Trophoblast cell (in vitro differentiated cells and primary cell): Measurements from ENCODE around the gene CRLF1.
"Not testable (repeated sequence)": the region's sequence is repeated elsewhere in the genome, so short reads cannot be mapped to it uniquely, and the experiment has no call there.

Experiments used
- DNase-seq, 2 donors: peaks; one replicate each; pipeline ENCODE4 v3.0.0-alpha.2; 2016
- H2AFZ ChIP-seq: 2 replicates; pipeline ENCODE4 v1.6.1; 2013; ENCODE audit warnings: low read length, moderate library complexity, mild to moderate bottlenecking; ENCODE audit not compliant: insufficient read depth, poor library complexity
- H2AK5ac ChIP-seq: 2 replicates; pipeline ENCODE4 v1.6.1; 2013; ENCODE audit warnings: mild to moderate bottlenecking, low read length
- H2BK120ac ChIP-seq: 2 replicates; pipeline ENCODE4 v1.6.1; 2013; ENCODE audit warnings: low read length, mild to moderate bottlenecking, moderate library complexity; ENCODE audit not compliant: insufficient read depth, poor library complexity
- H2BK12ac ChIP-seq: 2 replicates; pipeline ENCODE4 v1.6.1; 2013; ENCODE audit warnings: mild to moderate bottlenecking, low read length, moderate library complexity
- H2BK5ac ChIP-seq: 2 replicates; pipeline ENCODE4 v1.6.1; 2013; ENCODE audit warnings: low read length, low read depth, moderate library complexity, mild to moderate bottlenecking; ENCODE audit not compliant: poor library complexity
- H3K14ac ChIP-seq: 2 replicates; pipeline ENCODE4 v1.6.1; 2013; ENCODE audit warnings: mild to moderate bottlenecking, low read length
- H3K18ac ChIP-seq: 2 replicates; pipeline ENCODE4 v1.6.1; 2013; ENCODE audit warnings: mild to moderate bottlenecking, low read length
- H3K23ac ChIP-seq: 2 replicates; pipeline ENCODE4 v1.6.1; 2013; ENCODE audit warnings: low read length
- H3K27ac ChIP-seq: 2 replicates; pipeline ENCODE4 v1.5.1; 2013; ENCODE audit warnings: low read depth, mild to moderate bottlenecking, inconsistent platforms, low read length, moderate library complexity
- H3K27me3 ChIP-seq: 2 replicates; pipeline ENCODE4 v1.6.1; 2013; ENCODE audit warnings: inconsistent platforms, mild to moderate bottlenecking, low read length, moderate library complexity; ENCODE audit not compliant: insufficient read depth
- H3K36me3 ChIP-seq, 2 experiments: 1 replicate in 1 of 2; 2 replicates in 1 of 2; pipeline ENCODE4 v1.6.1; 2013; ENCODE audit warnings: low read length in 2 of 2, mild to moderate bottlenecking in 2 of 2, moderate library complexity in 1 of 2; ENCODE audit not compliant: insufficient read depth in 2 of 2, control insufficient read depth in 1 of 2
- H3K4ac ChIP-seq: 2 replicates; pipeline ENCODE4 v1.6.1; 2013; ENCODE audit warnings: low read depth, mild to moderate bottlenecking, low read length, moderate library complexity
- H3K4me1 ChIP-seq, 2 experiments: 1 replicate in 1 of 2; 2 replicates in 1 of 2; pipeline ENCODE4 v1.6.1; 2013; ENCODE audit warnings: low read length in 2 of 2, mild to moderate bottlenecking in 2 of 2, moderate library complexity in 1 of 2; ENCODE audit not compliant: insufficient read depth in 2 of 2, control insufficient read depth in 1 of 2
- H3K4me2 ChIP-seq: 2 replicates; pipeline ENCODE4 v1.6.1; 2013; ENCODE audit warnings: inconsistent platforms, mild to moderate bottlenecking, low read length, moderate library complexity
- H3K4me3 ChIP-seq: 2 replicates; pipeline ENCODE4 v1.5.1; 2013; ENCODE audit warnings: mild to moderate bottlenecking, low read depth, low read length, inconsistent platforms
- H3K79me1 ChIP-seq: one replicate; pipeline ENCODE4 v1.6.1; 2013; ENCODE audit warnings: low read length
- H3K79me2 ChIP-seq: 2 replicates; pipeline ENCODE4 v1.6.1; 2013; ENCODE audit warnings: low read length, mild to moderate bottlenecking; ENCODE audit not compliant: control insufficient read depth, insufficient read depth, poor library complexity
- H3K9ac ChIP-seq: 2 replicates; pipeline ENCODE4 v1.6.1; 2013; ENCODE audit warnings: mild to moderate bottlenecking, low read length
- H3K9me3 ChIP-seq: 2 replicates; pipeline ENCODE4 v1.6.1; 2013; ENCODE audit warnings: low read depth, mild to moderate bottlenecking, control low read depth, inconsistent platforms, low read length; ENCODE audit not compliant: insufficient read depth
- H4K12ac ChIP-seq: 2 replicates; pipeline ENCODE4 v1.6.1; 2013; ENCODE audit warnings: low read depth, mild to moderate bottlenecking, low read length, moderate library complexity
- H4K8ac ChIP-seq: 2 replicates; pipeline ENCODE4 v1.6.1; 2013; ENCODE audit warnings: low read depth, mild to moderate bottlenecking, low read length, moderate library complexity
- H4K91ac ChIP-seq: one replicate; pipeline ENCODE4 v1.6.1; 2013; ENCODE audit warnings: low read depth, mild to moderate bottlenecking, low read length, moderate library complexity
- WGBS: extraction: QIAGEN DNeasy Blood & Tissue Kit; methylation state at CpG from one replicate; pipeline ENCODE4 v1.1.7; 2013; ENCODE audit warnings: missing lambda C conversion rate; ENCODE audit not compliant: insufficient read length, insufficient coverage; ENCODE audit errors: extremely low coverage; 5-methylcytosine and 5-hydroxymethylcytosine counted together

The CRLF1 gene

GRCh38 chr19:18601875-18602274 lies 4.7 kb downstream of the CRLF1 start:
- Histone ChIP-seq H3K14ac (no peak overlapping the region), H3K9me3 (peaks cover 1% of the 10 kb centered on the region), H3K79me2 (no peaks in the 10 kb centered on the region), H2BK120ac (no peak overlapping the region), H3K23ac (no peak overlapping the region), H2BK12ac (no peak overlapping the region), H3K27ac (no peak overlapping the region), H3K79me1 (no peaks in the 10 kb centered on the region), H4K91ac (no peak overlapping the region), H3K36me3 (no peaks in the 10 kb centered on the region), H4K12ac (no peak overlapping the region), H3K9ac (no peak overlapping the region), H3K4me2 (no peak overlapping the region), H4K8ac (no peak overlapping the region), H2AK5ac (no peak overlapping the region), H3K18ac (no peak overlapping the region), H3K4me3 (no peak overlapping the region), H2AFZ (no peak overlapping the region), H3K27me3 (peaks cover 37% of the 10 kb centered on the region), H3K4me1 (peaks cover 0 to 2% of the 10 kb centered on the region in 2 experiments), H2BK5ac (no peak overlapping the region), H3K4ac (no peak overlapping the region)
- no CpG with 5 or more reads among the region's 4 CpGs for WGBS
- DNase-seq: no peak

- H2BK120ac ChIP-seq, H3K4me1 ChIP-seq, H3K79me1 ChIP-seq, H3K14ac ChIP-seq, H3K4ac ChIP-seq, H4K91ac ChIP-seq, H3K27ac ChIP-seq, H3K4me2 ChIP-seq, H2AK5ac ChIP-seq, H4K12ac ChIP-seq, DNase-seq, H3K4me3 ChIP-seq, H3K79me2 ChIP-seq, H2AFZ ChIP-seq, H3K23ac ChIP-seq, H3K9ac ChIP-seq, H2BK12ac ChIP-seq, H3K18ac ChIP-seq, H3K9me3 ChIP-seq, H3K36me3 ChIP-seq, H2BK5ac ChIP-seq, H4K8ac ChIP-seq: not testable (repeated sequence)
- no CpG with 5 or more reads among the region's 15 CpGs for WGBS
- peaks cover 31% of the 10 kb centered on the region for H3K27me3 ChIP-seq
Measured at GRCh38 chr19:18600692-18601397, 5.8 kb downstream of the CRLF1 start.

- WGBS: no CpG with 5 or more reads among the region's 20 CpGs
Measured at GRCh38 chr19:18599485-18599884, 7.1 kb downstream of the CRLF1 start.

GRCh38 chr19:18597809-18598660 lies 8.6 kb downstream of the CRLF1 start:
- peaks cover 3% of the 10 kb centered on the region for H3K27me3 ChIP-seq
- H4K8ac ChIP-seq: no peak overlapping the region
- no peak overlapping the region for H3K4me3 ChIP-seq
- H2BK120ac ChIP-seq: no peak overlapping the region
- no peak overlapping the region for H3K14ac ChIP-seq
- H3K4ac ChIP-seq: no peak overlapping the region
- no peak overlapping the region for H3K27ac ChIP-seq
- no peaks in the 10 kb centered on the region for H3K79me1 ChIP-seq
- no peak overlapping the region for H2AFZ ChIP-seq
- H3K79me2 ChIP-seq: no peaks in the 10 kb centered on the region
- H3K4me1 ChIP-seq: peaks cover 5 to 9% of the 10 kb centered on the region in 2 experiments
- H3K23ac ChIP-seq: no peak overlapping the region
- no peak overlapping the region for H2AK5ac ChIP-seq
- no peak for DNase-seq
- H2BK5ac ChIP-seq: no peak overlapping the region
- H4K12ac ChIP-seq: no peak overlapping the region
- no peak overlapping the region for H3K9ac ChIP-seq
- H3K9me3 ChIP-seq: peaks cover 1% of the 10 kb centered on the region
- H3K18ac ChIP-seq: no peak overlapping the region
- no peaks in the 10 kb centered on the region for H3K36me3 ChIP-seq
- H3K4me2 ChIP-seq: no peak overlapping the region
- H2BK12ac ChIP-seq: no peak overlapping the region
- no peak overlapping the region for H4K91ac ChIP-seq
- WGBS: no CpG with 5 or more reads among the region's 25 CpGs

More at GRCh38 chr19:18599485-18599884, 7.1 kb downstream of the CRLF1 start:
- H3K79me2 ChIP-seq: no peaks in the 10 kb centered on the region
- DNase-seq: no peak
- no peak overlapping the region for H2BK5ac ChIP-seq
- H3K14ac ChIP-seq: no peak overlapping the region
- H4K91ac ChIP-seq: no peak overlapping the region
- peaks cover 17% of the 10 kb centered on the region for H3K27me3 ChIP-seq
- no peak overlapping the region for H3K18ac ChIP-seq
- no peak overlapping the region for H4K12ac ChIP-seq
- H2BK12ac ChIP-seq: no peak overlapping the region
- no peaks in the 10 kb centered on the region for H3K36me3 ChIP-seq
- H3K4me1 ChIP-seq: peaks cover 4 to 6% of the 10 kb centered on the region in 2 experiments
- H3K4ac ChIP-seq: no peak overlapping the region
- no peak overlapping the region for H3K9ac ChIP-seq
- H2BK120ac ChIP-seq: no peak overlapping the region
- no peak overlapping the region for H2AFZ ChIP-seq
- H3K4me2 ChIP-seq: no peak overlapping the region
- peaks cover 1% of the 10 kb centered on the region for H3K9me3 ChIP-seq
- no peak overlapping the region for H3K27ac ChIP-seq
- H2AK5ac ChIP-seq: no peak overlapping the region
- H4K8ac ChIP-seq: no peak overlapping the region
- H3K4me3 ChIP-seq: no peak overlapping the region
- no peaks in the 10 kb centered on the region for H3K79me1 ChIP-seq
- H3K23ac ChIP-seq: no peak overlapping the region
